Endothelial cell of umbilical vein (primary cell): ENCODE measurements around the gene ZDHHC5. TPM values are rescaled to one million over a fixed set of nuclear protein-coding genes. Genes with fewer than 3 reads are reported as not detected.
A peak's percentile ranks its signal among the peaks of the same experiment; 100 is the strongest.
"Not testable (repeated sequence)": the region's sequence is repeated elsewhere in the genome, so short reads cannot be mapped to it uniquely, and the experiment has no call there.

Experiments used
- BruUV-seq: library from RNA; stranded (reverse); fragments of 400-500 nt; replicated peaks from 2 replicates; lab custom pipeline; 2021; lab: Mats Ljungman, UMichigan
- CTCF ChIA-PET: fragments of 300-600, 350-600 bp; sonication (Branson Sonifier 250); formaldehyde crosslinking; loops from one replicate; lab custom pipeline; 2021; ENCODE audit warnings: antibody characterized with exemption, inconsistent platforms; lab: Charles Lee
- POLR2A ChIA-PET: fragments of 300-600, 350-600 bp; sonication (Branson Sonifier 250); formaldehyde crosslinking; loops from one replicate; lab custom pipeline; 2021; ENCODE audit warnings: antibody characterized with exemption, inconsistent platforms; lab: Charles Lee
- DNase-seq: peaks from one replicate; pipeline ENCODE4 v3.0.0-alpha.2; 2011; ENCODE audit warnings: low read depth, low spot score
- FAIRE-seq: peaks from 2 replicates; lab custom pipeline; 2011; peaks lifted over from hg19 to GRCh38; lab: Jason Lieb, UNC
- H2AFZ ChIP-seq: 2 replicates; pipeline ENCODE4 v1.6.0; 2012; ENCODE audit warnings: low read depth, low read length, control low read depth, inconsistent platforms
- H3K27ac ChIP-seq: 2 replicates; pipeline ENCODE4 v1.5.1; 2011; ENCODE audit warnings: low read depth, mild to moderate bottlenecking, control low read depth, low read length, moderate library complexity; ENCODE audit not compliant: insufficient read depth
- H3K27me3 ChIP-seq, 2 experiments: 2 replicates each; pipeline versions ENCODE4 v1.6.0 to v1.6.1; 2011; ENCODE audit warnings: low read length in 2 of 2, mixed read lengths in 1 of 2; ENCODE audit not compliant: control insufficient read depth in 2 of 2, insufficient read depth in 2 of 2
- H3K36me3 ChIP-seq, 2 experiments: 2 replicates in 1 of 2; 3 replicates in 1 of 2; pipeline ENCODE4 v1.5.1; 2011; ENCODE audit warnings: low read length in 2 of 2, mild to moderate bottlenecking in 1 of 2, moderate library complexity in 1 of 2; ENCODE audit not compliant: control insufficient read depth in 2 of 2, insufficient read depth in 2 of 2; ENCODE audit errors: extremely low read depth in 1 of 2
- H3K4me1 ChIP-seq: 3 replicates; pipeline ENCODE4 v1.5.1; 2011; ENCODE audit warnings: mild to moderate bottlenecking, low read length; ENCODE audit not compliant: control insufficient read depth, insufficient read depth; ENCODE audit errors: extremely low read depth
- H3K4me2 ChIP-seq: 2 replicates; pipeline ENCODE4 v1.6.1; 2011; ENCODE audit warnings: low read length, control low read depth, mixed read lengths; ENCODE audit not compliant: insufficient read depth
- H3K4me3 ChIP-seq, 3 experiments: fragments of 200-600 bp in 1 of 3; sonication (generic), shearing (Covaris generic) in 1 of 3; replicated peaks in 1 of 3; 2 replicates each; pipeline ENCODE4 v1.5.1; 2011 to 2016; ENCODE audit warnings: control low read depth in 3 of 3, low read length in 3 of 3, mild to moderate bottlenecking in 2 of 3, inconsistent platforms in 1 of 3, low read depth in 1 of 3, moderate library complexity in 1 of 3; ENCODE audit not compliant: insufficient read depth in 1 of 3
- H3K79me2 ChIP-seq: 2 replicates; pipeline ENCODE4 v1.6.0; 2012; ENCODE audit warnings: low read length, inconsistent platforms; ENCODE audit not compliant: control insufficient read depth, insufficient read depth
- H3K9ac ChIP-seq: replicated peaks from 2 replicates; pipeline ENCODE3; 2011; ENCODE audit warnings: low read length, control low read depth; ENCODE audit not compliant: insufficient read depth; ENCODE audit errors: extremely low read depth
- H3K9me1 ChIP-seq: replicated peaks from 3 replicates; pipeline ENCODE4 v1.6.0; 2011; ENCODE audit warnings: mild to moderate bottlenecking, low read length; ENCODE audit not compliant: control insufficient read depth, insufficient read depth; ENCODE audit errors: extremely low read depth
- H3K9me3 ChIP-seq: replicated peaks from 2 replicates; pipeline ENCODE4 v1.5.1; 2012; ENCODE audit warnings: low read length, inconsistent platforms; ENCODE audit not compliant: control insufficient read depth, insufficient read depth
- H4K20me1 ChIP-seq: replicated peaks from 2 replicates; pipeline ENCODE3; 2011; ENCODE audit warnings: mild to moderate bottlenecking, low read length; ENCODE audit not compliant: control insufficient read depth, insufficient read depth; ENCODE audit errors: extremely low read depth
- GATA2 ChIP-seq: IDR thresholded peaks from 2 replicates; pipeline ENCODE4 v1.7.0; 2011; ENCODE audit warnings: low read depth, mild to moderate bottlenecking, moderate library complexity, mixed read lengths, low read length; ENCODE audit not compliant: insufficient read length, insufficient read depth
- JUN ChIP-seq: IDR thresholded peaks from 2 replicates; pipeline ENCODE4 v1.6.1; 2011; ENCODE audit warnings: borderline replicate concordance, low read depth; ENCODE audit not compliant: insufficient read length, insufficient read depth
- dilution Hi-C: fragments of 300-500 bp; cut with MboI; formaldehyde crosslinking; loops from one replicate; pipeline ENCODE4 v1.15.0; 2019; ENCODE audit warnings: low sequenced_read_pairs; ENCODE audit not compliant: extremely low pct_ligation_motif_present
- intact Hi-C: fragments of 100-400 bp; cut with micrococcal nuclease; formaldehyde crosslinking; loops from one replicate; pipeline ENCODE4 v1.10.0; 2022
- polyA plus RNA-seq, 4 experiments: library from polyadenylated mRNA; depleted of rRNA in 3 of 4; stranded (reverse) in 3 of 4; unstranded in 1 of 4; fragments of >200 nt; gene quantifications; 2 replicates each; pipeline versions ENCODE4 v1.2.1 to v1.2.3, GENCODE V29; 2011 to 2012; ENCODE audit warnings: missing spikeins in 1 of 4
- total RNA-seq: library from RNA; stranded (reverse); gene quantifications from 2 replicates; pipeline ENCODE4 v1.2.3, GENCODE V29; 2021

ZDHHC5 gene
- total and polyA plus RNA-seq, 2 donors (not counting 3 experiments of a cell fraction or from before 2014, with no cell fraction given): 52.9 to 67.4 TPM

DNA sequence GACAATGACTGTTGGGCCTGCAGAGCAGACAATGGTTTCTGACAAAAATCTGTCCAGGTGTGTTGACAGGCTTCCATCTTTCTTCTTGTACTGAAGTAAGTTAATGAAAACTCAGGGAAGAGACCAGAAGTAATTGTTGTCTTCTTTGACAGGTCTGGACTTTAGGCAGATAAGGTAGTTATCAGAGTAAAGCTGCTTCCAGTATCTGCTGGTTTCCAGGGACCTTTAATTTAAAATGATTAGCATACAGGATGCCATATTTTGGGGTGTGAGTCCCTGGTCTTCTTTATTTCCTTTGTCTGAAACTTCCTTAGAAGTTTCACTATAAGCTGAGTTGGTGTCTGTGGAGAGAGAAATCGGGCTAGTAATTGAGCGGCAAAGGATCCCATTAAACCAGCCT lies 45.9 kb downstream of the ZDHHC5 start:
- Histone ChIP-seq H3K36me3 (no peaks in the 10 kb centered on the region), H3K9ac (no peak overlapping the region), H3K9me3 (no peaks in the 10 kb centered on the region), H3K27ac (no peak overlapping the region), H4K20me1 (no peaks in the 10 kb centered on the region), H2AFZ (no peak overlapping the region), H3K27me3 (no peaks in the 10 kb centered on the region), H3K4me1 (peaks cover 18% of the 10 kb centered on the region), H3K79me2 (peaks cover 46% of the 10 kb centered on the region), H3K4me3 (peak overlapping the region in 1 of 3 experiments; percentile 78), H3K9me1 (no peaks in the 10 kb centered on the region), H3K4me2 (peak overlapping the region; percentile 26)
- CTCF ChIA-PET: interaction anchor here (1.0 to 2.7 kb wide), 3 partner anchors 28 to 87 kb away, joined by 4 to 11 read pairs (median 5); partner anchors contain the start of gene SELENOH
- intact Hi-C loops (loop anchor here (2.0 kb wide), 2 partner anchors 289 to 865 kb away; partner anchors contain the start of gene ZFP91), dilution Hi-C loops (no loop called here)
- FAIRE-seq (no peak), DNase-seq (no peak)
- no TSS peak for BruUV-seq
- POLR2A ChIA-PET: no interaction called here
- no peak for TF ChIP-seq GATA2
- no peak for TF ChIP-seq JUN

DNA sequence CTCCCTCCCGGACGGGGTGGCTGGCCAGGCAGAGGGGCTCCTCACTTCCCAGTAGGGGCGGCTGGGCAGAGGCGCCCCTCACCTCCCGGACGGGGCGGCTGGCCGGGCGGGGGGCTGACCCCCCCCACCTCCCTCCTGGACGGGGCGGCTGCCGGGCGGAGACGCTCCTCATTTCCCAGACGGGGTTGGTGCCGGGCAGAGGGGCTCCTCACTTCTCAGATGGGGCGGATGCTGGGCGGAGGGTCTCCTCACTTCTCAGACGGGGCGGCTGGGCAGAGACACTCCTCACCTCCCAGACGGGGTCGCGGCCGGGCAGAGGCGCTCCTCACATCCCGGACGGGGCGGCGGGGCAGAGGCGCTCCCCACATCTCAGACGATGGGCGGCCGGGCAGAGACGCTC lies 48.8 kb downstream of the ZDHHC5 start:
- H3K27ac ChIP-seq, H3K4me2 ChIP-seq, DNase-seq, POLR2A ChIA-PET, H3K9me1 ChIP-seq, H4K20me1 ChIP-seq, dilution Hi-C loops, H2AFZ ChIP-seq, H3K9me3 ChIP-seq, H3K36me3 ChIP-seq, FAIRE-seq, H3K9ac ChIP-seq, intact Hi-C loops, H3K4me3 ChIP-seq, CTCF ChIA-PET, BruUV-seq, H3K27me3 ChIP-seq: not testable (repeated sequence)
- Histone ChIP-seq H3K79me2 (peaks cover 50% of the 10 kb centered on the region), H3K4me1 (peaks cover 13% of the 10 kb centered on the region)
